ENCODE data around the gene PTK6.

DNA sequence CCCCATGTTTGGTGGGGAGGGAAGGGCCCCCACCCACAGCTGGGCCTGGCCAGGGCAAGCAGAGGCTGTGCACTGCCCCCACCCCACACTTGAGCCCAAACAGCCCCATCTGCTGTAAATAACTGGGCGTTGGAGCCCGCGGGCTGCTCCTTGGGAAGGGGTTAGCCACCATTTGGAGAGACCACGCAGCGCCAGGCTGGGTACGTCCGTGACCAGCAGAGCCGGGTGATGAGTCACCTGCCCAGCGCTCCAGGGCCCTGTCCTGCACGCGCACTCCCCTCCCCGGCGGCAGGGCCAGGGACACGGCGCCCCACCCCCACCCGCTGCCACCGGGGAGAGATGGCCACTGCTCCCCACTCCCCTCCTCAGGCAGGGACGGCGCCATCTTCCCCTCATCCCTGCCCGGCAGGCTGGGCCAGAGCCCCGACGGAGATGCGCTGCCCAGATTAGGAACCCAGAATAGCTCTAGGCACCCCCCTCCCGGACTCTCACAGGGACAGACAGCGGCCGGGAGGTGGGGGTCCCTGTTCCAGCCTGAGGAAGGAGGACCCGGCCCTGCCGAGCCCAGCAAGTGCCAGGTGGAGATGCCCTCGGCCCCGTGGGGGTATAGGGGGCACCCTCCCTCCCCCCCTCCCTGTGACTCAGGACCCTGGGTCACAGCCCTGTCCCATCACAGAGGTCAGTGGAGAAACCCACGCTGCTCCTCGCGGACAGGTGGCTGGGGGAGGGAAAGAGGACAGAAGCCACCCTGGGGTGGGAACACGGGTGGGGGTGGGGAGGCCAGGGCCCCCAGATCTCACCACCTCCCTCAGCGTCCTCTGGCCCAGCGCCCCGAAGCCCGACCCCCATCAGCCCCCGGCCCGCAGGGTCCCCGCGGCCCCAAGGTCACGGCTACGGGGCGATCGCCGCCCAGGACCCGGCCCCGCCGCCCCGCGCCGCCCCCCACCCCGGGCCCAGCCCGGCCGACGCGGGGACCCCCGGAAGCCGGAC is 38.9 kb downstream of the PTK6 start:
- TF ChIP-seq CTCF (IDR thresholded peaks at IDR 0.05; ENCODE audit: poor library complexity) = no peak
- TF ChIP-seq EZH2 (IDR thresholded peaks at IDR 0.05; ENCODE audit: borderline replicate concordance) = no peak

All from hepatocyte (in vitro differentiated cells).